DOHH2 (cell line): ENCODE measurements around the gene LURAP1L.

ENCODE experiments used
- H3F3A ChIP-seq: fragments of 200-600 bp; sonication (generic), shearing (Covaris generic); 2 replicates; pipeline ENCODE4 v1.6.0; 2016; ENCODE audit warnings: antibody characterized with exemption, mild to moderate bottlenecking; ENCODE audit not compliant: control insufficient read depth, insufficient read depth
- H3K27ac ChIP-seq: fragments of 200-600 bp; sonication (generic); 2 replicates; pipeline ENCODE4 v1.5.1; 2014; ENCODE audit warnings: low read depth, mild to moderate bottlenecking, low read length, moderate library complexity
- H3K27me3 ChIP-seq: fragments of 200-600 bp; sonication (generic); 2 replicates; pipeline ENCODE4 v1.6.1; 2014; ENCODE audit warnings: mild to moderate bottlenecking, low read length, mixed read lengths; ENCODE audit not compliant: control insufficient read depth
- H3K36me3 ChIP-seq: fragments of 200-600 bp; sonication (generic); 2 replicates; pipeline ENCODE4 v1.6.1; 2014; ENCODE audit warnings: mild to moderate bottlenecking, low read length, moderate library complexity, mixed read lengths; ENCODE audit not compliant: control insufficient read depth
- H3K4me1 ChIP-seq: fragments of 200-600 bp; sonication (generic); 2 replicates; pipeline ENCODE4 v1.6.1; 2014; ENCODE audit warnings: mild to moderate bottlenecking, low read length, mixed read lengths; ENCODE audit not compliant: control insufficient read depth
- H3K4me2 ChIP-seq: fragments of 200-600 bp; sonication (generic); 2 replicates; pipeline ENCODE4 v1.6.0; 2014; ENCODE audit warnings: mild to moderate bottlenecking, low read length, moderate library complexity
- H3K4me3 ChIP-seq: fragments of 200-600 bp; sonication (generic); 2 replicates; pipeline ENCODE4 v1.5.1; 2014; ENCODE audit warnings: mild to moderate bottlenecking, low read length, mixed read lengths
- H3K79me2 ChIP-seq: fragments of 200-600 bp; sonication (generic); 2 replicates; pipeline ENCODE4 v1.6.1; 2014; ENCODE audit warnings: mild to moderate bottlenecking, low read length, mixed read lengths; ENCODE audit not compliant: control insufficient read depth
- H3K9me2 ChIP-seq: fragments of 200-600 bp; sonication (generic); replicated peaks from 2 replicates; pipeline ENCODE4 v1.6.1; 2014; ENCODE audit warnings: mild to moderate bottlenecking, low read length, mixed read lengths; ENCODE audit not compliant: control insufficient read depth
- H3K9me3 ChIP-seq: fragments of 200-600 bp; sonication (generic); 2 replicates; pipeline ENCODE4 v1.6.1; 2014; ENCODE audit warnings: antibody characterized with exemption, low read length, mixed read lengths; ENCODE audit not compliant: control insufficient read depth, insufficient read depth
- H4K20me1 ChIP-seq: fragments of 200-600 bp; sonication (generic); 2 replicates; pipeline ENCODE4 v1.6.0; 2014; ENCODE audit warnings: low read depth, mild to moderate bottlenecking, antibody characterized with exemption, low read length, moderate library complexity; ENCODE audit not compliant: control insufficient read depth, insufficient read depth
- EZH2phosphoT487 ChIP-seq: fragments of 200-600 bp; sonication (generic); IDR thresholded peaks from 2 replicates; pipeline ENCODE4 v1.6.1; 2017; ENCODE audit warnings: borderline replicate concordance, mild to moderate bottlenecking, antibody characterized with exemption, low read length, moderate library complexity, mixed read lengths
- TF ChIP-seq, protein P1 (sequence below): fragments of 200-600 bp; sonication (generic); IDR thresholded peaks from one replicate; pipeline ENCODE4 v1.5.1; 2014; ENCODE audit warnings: antibody characterized with exemption, mild to moderate bottlenecking, low read depth, low read length; ENCODE audit not compliant: poor library complexity, severe bottlenecking

The LURAP1L gene

DNA sequence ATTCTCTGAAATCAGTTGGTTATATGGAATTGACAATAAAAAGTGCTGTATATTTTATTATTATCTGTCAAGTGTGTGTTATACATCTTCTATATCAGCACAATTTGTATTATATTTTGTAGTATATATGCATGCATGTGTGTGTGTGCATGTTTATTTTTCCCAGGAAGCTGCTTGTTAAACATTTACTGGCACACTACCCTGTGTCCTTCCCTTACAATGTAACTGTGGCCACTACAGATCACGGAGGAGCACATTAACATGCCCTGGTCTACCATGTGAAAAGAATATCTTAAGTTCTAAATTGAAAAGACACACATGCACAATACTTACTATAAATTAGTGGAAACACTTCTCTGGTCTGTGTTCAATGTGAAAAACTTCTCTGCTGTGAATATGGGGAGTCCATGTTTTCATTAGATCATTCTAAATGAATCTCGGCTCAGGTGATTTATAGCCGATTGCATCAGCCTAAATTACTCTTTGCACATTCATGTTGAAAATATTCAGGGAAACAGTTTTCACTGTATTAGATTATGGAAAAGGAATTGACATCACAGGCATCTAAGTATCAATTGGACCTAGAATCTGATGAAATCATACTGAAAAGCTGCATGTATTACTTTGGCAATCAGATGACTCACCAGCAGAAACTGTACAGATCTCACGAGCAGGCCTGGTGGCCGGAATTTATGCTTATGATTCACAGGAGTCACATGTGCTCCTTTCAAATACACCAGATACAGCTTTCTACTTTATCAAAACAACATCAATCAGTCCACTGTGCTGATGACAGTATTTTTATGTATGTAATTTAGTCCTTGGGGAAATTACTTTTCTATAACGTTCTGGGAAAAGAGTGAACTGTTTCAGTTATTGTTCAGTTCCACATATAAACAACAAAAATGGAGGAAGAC is 39.4 kb downstream of the LURAP1L start:
- H3K27ac ChIP-seq: no peak overlapping the region
- no peaks in the 10 kb centered on the region for H3K4me1 ChIP-seq
- H3K79me2 ChIP-seq: no peaks in the 10 kb centered on the region

DNA sequence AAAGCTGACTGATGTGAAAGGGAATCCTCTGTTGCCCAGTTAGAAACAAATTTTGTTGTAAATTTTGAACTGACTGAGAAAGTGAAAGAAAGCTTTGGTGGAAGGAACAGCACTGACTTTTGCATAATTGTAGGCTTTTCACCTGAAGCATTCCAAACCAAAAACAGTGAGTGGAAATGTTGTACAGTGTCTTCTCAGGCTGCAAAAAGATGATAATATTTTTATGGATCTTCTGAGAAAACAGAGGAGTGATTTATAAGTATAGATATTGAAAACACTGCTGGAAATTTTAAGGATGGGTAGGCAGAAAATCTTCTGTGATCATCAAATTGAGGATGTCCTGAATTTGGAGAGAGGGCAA is 40.0 kb downstream of the LURAP1L start:
- no peaks in the 10 kb centered on the region for H3K9me3 ChIP-seq
- no peaks in the 10 kb centered on the region for H3K4me1 ChIP-seq
- H3F3A ChIP-seq: no peaks in the 10 kb centered on the region
- no peak overlapping the region for H3K4me2 ChIP-seq
- H3K9me2 ChIP-seq: no peaks in the 10 kb centered on the region
- TF ChIP-seq, protein P1, sequence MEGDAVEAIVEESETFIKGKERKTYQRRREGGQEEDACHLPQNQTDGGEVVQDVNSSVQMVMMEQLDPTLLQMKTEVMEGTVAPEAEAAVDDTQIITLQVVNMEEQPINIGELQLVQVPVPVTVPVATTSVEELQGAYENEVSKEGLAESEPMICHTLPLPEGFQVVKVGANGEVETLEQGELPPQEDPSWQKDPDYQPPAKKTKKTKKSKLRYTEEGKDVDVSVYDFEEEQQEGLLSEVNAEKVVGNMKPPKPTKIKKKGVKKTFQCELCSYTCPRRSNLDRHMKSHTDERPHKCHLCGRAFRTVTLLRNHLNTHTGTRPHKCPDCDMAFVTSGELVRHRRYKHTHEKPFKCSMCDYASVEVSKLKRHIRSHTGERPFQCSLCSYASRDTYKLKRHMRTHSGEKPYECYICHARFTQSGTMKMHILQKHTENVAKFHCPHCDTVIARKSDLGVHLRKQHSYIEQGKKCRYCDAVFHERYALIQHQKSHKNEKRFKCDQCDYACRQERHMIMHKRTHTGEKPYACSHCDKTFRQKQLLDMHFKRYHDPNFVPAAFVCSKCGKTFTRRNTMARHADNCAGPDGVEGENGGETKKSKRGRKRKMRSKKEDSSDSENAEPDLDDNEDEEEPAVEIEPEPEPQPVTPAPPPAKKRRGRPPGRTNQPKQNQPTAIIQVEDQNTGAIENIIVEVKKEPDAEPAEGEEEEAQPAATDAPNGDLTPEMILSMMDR: no peak
- TF ChIP-seq EZH2phosphoT487: no peak
- H4K20me1 ChIP-seq: no peaks in the 10 kb centered on the region
- no peak overlapping the region for H3K4me3 ChIP-seq
- no peaks in the 10 kb centered on the region for H3K79me2 ChIP-seq
- no peaks in the 10 kb centered on the region for H3K36me3 ChIP-seq
- H3K27ac ChIP-seq: no peak overlapping the region
- H3K27me3 ChIP-seq: no peaks in the 10 kb centered on the region

More for the DNA sequence above, 39.4 kb downstream of the LURAP1L start:
- no peaks in the 10 kb centered on the region for H3K9me2 ChIP-seq
- TF ChIP-seq, protein P1: no peak
- TF ChIP-seq EZH2phosphoT487: no peak
- no peaks in the 10 kb centered on the region for H3K36me3 ChIP-seq
- no peaks in the 10 kb centered on the region for H3K27me3 ChIP-seq
- no peak overlapping the region for H3K4me2 ChIP-seq
- H3K9me3 ChIP-seq: no peaks in the 10 kb centered on the region
- H3K4me3 ChIP-seq: no peak overlapping the region
- no peaks in the 10 kb centered on the region for H4K20me1 ChIP-seq
- no peaks in the 10 kb centered on the region for H3F3A ChIP-seq

DNA sequence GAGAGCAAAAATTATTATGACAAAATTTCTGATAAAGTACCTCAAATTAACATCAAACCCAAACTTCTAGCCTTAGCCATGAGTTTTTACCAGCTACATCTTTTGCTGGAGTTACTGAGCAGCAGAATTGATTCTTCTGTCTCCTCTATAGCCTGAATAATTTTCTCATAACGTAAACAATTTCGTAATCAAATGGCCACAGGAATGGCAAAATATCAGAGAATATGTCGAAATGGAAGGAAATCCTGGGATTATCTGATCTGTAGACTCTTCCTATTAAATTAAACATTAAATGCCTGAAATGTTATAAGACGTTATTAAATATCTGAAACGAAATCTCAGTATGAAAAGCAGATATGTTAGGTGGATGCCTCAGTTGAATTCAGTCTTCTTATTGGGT is 41.1 kb downstream of the LURAP1L start:
- no peaks in the 10 kb centered on the region for H3K27me3 ChIP-seq
- no peak overlapping the region for H3K4me3 ChIP-seq
- H3K79me2 ChIP-seq: no peaks in the 10 kb centered on the region
- no peak overlapping the region for H3K4me2 ChIP-seq
- H3K9me3 ChIP-seq: no peaks in the 10 kb centered on the region
- no peaks in the 10 kb centered on the region for H3K36me3 ChIP-seq
- no peaks in the 10 kb centered on the region for H3K4me1 ChIP-seq
- no peaks in the 10 kb centered on the region for H3K9me2 ChIP-seq
- H3K27ac ChIP-seq: no peak overlapping the region
- TF ChIP-seq EZH2phosphoT487: no peak
- TF ChIP-seq, protein P1: no peak
- H3F3A ChIP-seq: no peaks in the 10 kb centered on the region
- H4K20me1 ChIP-seq: no peaks in the 10 kb centered on the region
